Gastrocnemius medialis (tissue), 4 donors: Measurements from ENCODE around the gene APBB1IP. TPM values are rescaled to one million over a fixed set of nuclear protein-coding genes. Genes with fewer than 3 reads are reported as not detected.

Experiments used
- ATAC-seq, 2 donors: fragments of 150-250 bp; one replicate each; pipeline ENCODE4 v1.9.1; 2016
- DNase-seq, 2 donors: peaks; one replicate each; pipeline ENCODE4 v3.0.0-alpha.2; 2019
- H3K27ac ChIP-seq, 4 donors: fragments of 200-600 bp; sonication (generic); 1 replicate in 1 of 4; 2 replicates in 3 of 4; pipeline ENCODE4 v1.5.1; 2016 to 2018; ENCODE audit warnings: mild to moderate bottlenecking in 2 of 4, moderate library complexity in 1 of 4
- H3K27me3 ChIP-seq, 3 donors: fragments of 200-600 bp; sonication (generic) in 2 of 3; 1 replicate in 1 of 3; 2 replicates in 2 of 3; pipeline versions ENCODE4 v1.5.1 to v1.6.0; 2016 to 2019; ENCODE audit warnings: mild to moderate bottlenecking in 1 of 3, moderate library complexity in 1 of 3
- H3K36me3 ChIP-seq, 2 donors: fragments of 200-600 bp; sonication (generic) in 1 of 2; one replicate each; pipeline ENCODE4 v1.5.1; 2017 to 2018
- H3K4me1 ChIP-seq, 2 donors: fragments of 200-600 bp; sonication (generic) in 1 of 2; one replicate each; pipeline ENCODE4 v1.5.1; 2016 to 2017; ENCODE audit warnings: mild to moderate bottlenecking in 2 of 2
- H3K4me3 ChIP-seq, 4 donors: fragments of 200-600 bp; sonication (generic) in 3 of 4; 1 replicate in 1 of 4; 2 replicates in 3 of 4; pipeline ENCODE4 v1.5.1; 2016 to 2019; ENCODE audit warnings: mild to moderate bottlenecking in 2 of 4
- H3K9me3 ChIP-seq, 3 donors: fragments of 200-600 bp; sonication (generic) in 2 of 3; 1 replicate in 1 of 3; 2 replicates in 2 of 3; pipeline ENCODE4 v1.5.1; 2016 to 2019
- POLR2A ChIP-seq, 2 donors: fragments of 450-650 bp; IDR thresholded peaks; one replicate each; pipeline ENCODE4 v1.6.1; 2017; ENCODE audit warnings: antibody characterized with exemption in 2 of 2, mild to moderate bottlenecking in 2 of 2, moderate library complexity in 2 of 2
- in situ Hi-C, 4 donors: fragments of 200-750 bp; cut with MboI; loops; one replicate each; pipeline versions ENCODE4 v1.15.0 to v1.8.0; 2017; ENCODE audit warnings: low sequenced_read_pairs in 4 of 4
- intact Hi-C: fragments of 100-400 bp; cut with DNase I; formaldehyde crosslinking; loops from one replicate; pipeline ENCODE4 v1.15.1; 2023; ENCODE audit warnings: low total_unique reads
- total RNA-seq, 4 donors: library from RNA; depleted of rRNA; stranded (reverse); fragments of >200 nt; gene quantifications; one replicate each; pipeline versions ENCODE4 v1.1.0 to v1.2.3, GENCODE V29; 2016
- TF ChIP-seq, protein P1 (sequence below), 5 experiments: fragments of 450-650 bp in 3 of 5; fragments of 200-600 bp in 2 of 5; sonication (generic) in 2 of 5; IDR thresholded peaks in 4 of 5; conservative IDR thresholded peaks in 1 of 5; 1 replicate in 4 of 5; 2 replicates in 1 of 5; pipeline ENCODE4 v1.5.1; 2016 to 2019; ENCODE audit warnings: antibody characterized with exemption in 5 of 5, mild to moderate bottlenecking in 3 of 5, moderate library complexity in 3 of 5

The APBB1IP gene
- total RNA-seq, 4 donors from 2014 or later: 0.83 to 2.0 (median 1.2) TPM

- in situ Hi-C loops: no loop called here
- intact Hi-C loops: no loop called here
- no peak for ATAC-seq
- no peaks in the 10 kb centered on the region for H3K36me3 ChIP-seq
- no peak overlapping the region for H3K4me3 ChIP-seq
- H3K9me3 ChIP-seq: no peaks in the 10 kb centered on the region
- TF ChIP-seq, protein P1, sequence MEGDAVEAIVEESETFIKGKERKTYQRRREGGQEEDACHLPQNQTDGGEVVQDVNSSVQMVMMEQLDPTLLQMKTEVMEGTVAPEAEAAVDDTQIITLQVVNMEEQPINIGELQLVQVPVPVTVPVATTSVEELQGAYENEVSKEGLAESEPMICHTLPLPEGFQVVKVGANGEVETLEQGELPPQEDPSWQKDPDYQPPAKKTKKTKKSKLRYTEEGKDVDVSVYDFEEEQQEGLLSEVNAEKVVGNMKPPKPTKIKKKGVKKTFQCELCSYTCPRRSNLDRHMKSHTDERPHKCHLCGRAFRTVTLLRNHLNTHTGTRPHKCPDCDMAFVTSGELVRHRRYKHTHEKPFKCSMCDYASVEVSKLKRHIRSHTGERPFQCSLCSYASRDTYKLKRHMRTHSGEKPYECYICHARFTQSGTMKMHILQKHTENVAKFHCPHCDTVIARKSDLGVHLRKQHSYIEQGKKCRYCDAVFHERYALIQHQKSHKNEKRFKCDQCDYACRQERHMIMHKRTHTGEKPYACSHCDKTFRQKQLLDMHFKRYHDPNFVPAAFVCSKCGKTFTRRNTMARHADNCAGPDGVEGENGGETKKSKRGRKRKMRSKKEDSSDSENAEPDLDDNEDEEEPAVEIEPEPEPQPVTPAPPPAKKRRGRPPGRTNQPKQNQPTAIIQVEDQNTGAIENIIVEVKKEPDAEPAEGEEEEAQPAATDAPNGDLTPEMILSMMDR (IDR thresholded peaks at IDR 0.05 in 4 of 5, conservative IDR thresholded peaks at IDR 0.05 in 1 of 5): no peak
- no peak for TF ChIP-seq POLR2A (IDR thresholded peaks at IDR 0.05)
- H3K27me3 ChIP-seq: no peaks in the 10 kb centered on the region
- no peak overlapping the region for H3K27ac ChIP-seq
- no peak for DNase-seq
- no peaks in the 10 kb centered on the region for H3K4me1 ChIP-seq
Measured at GRCh38 chr10:26454891-26455290, 16.8 kb downstream of the APBB1IP start.

- Histone ChIP-seq H3K9me3 (no peaks in the 10 kb centered on the region), H3K27me3 (no peaks in the 10 kb centered on the region), H3K4me1 (no peaks in the 10 kb centered on the region), H3K4me3 (no peak overlapping the region), H3K27ac (no peak overlapping the region), H3K36me3 (no peaks in the 10 kb centered on the region)
- in situ Hi-C loops: no loop called here
- DNase-seq (no peak), ATAC-seq (no peak)
- intact Hi-C loops: no loop called here
- TF ChIP-seq POLR2A (IDR thresholded peaks at IDR 0.05): no peak
- TF ChIP-seq, protein P1 (IDR thresholded peaks at IDR 0.05 in 4 of 5, conservative IDR thresholded peaks at IDR 0.05 in 1 of 5): no peak
Measured at GRCh38 chr10:26455567-26456315, 17.6 kb downstream of the APBB1IP start.

- ATAC-seq (no peak), DNase-seq (no peak)
- Histone ChIP-seq H3K4me1 (no peaks in the 10 kb centered on the region), H3K27me3 (no peaks in the 10 kb centered on the region), H3K4me3 (no peak overlapping the region), H3K9me3 (no peaks in the 10 kb centered on the region), H3K36me3 (no peaks in the 10 kb centered on the region), H3K27ac (no peak overlapping the region)
- intact Hi-C loops (no loop called here), in situ Hi-C loops (no loop called here)
- TF ChIP-seq, protein P1 (IDR thresholded peaks at IDR 0.05 in 4 of 5, conservative IDR thresholded peaks at IDR 0.05 in 1 of 5): no peak
- TF ChIP-seq POLR2A (IDR thresholded peaks at IDR 0.05): no peak
Measured at GRCh38 chr10:26457088-26457487, 18.9 kb downstream of the APBB1IP start.

GRCh38 chr10:26460736-26461135 lies 22.6 kb downstream of the APBB1IP start:
- no peak overlapping the region for H3K27ac ChIP-seq
- intact Hi-C loops: no loop called here
- in situ Hi-C loops: no loop called here
- no peaks in the 10 kb centered on the region for H3K9me3 ChIP-seq
- H3K4me3 ChIP-seq: no peak overlapping the region
- DNase-seq: no peak
- ATAC-seq: no peak
- H3K4me1 ChIP-seq: no peaks in the 10 kb centered on the region
- H3K36me3 ChIP-seq: no peaks in the 10 kb centered on the region
- no peaks in the 10 kb centered on the region for H3K27me3 ChIP-seq
- TF ChIP-seq, protein P1 (IDR thresholded peaks at IDR 0.05 in 4 of 5, conservative IDR thresholded peaks at IDR 0.05 in 1 of 5): no peak
- TF ChIP-seq POLR2A (IDR thresholded peaks at IDR 0.05): no peak

- in situ Hi-C loops: no loop called here
- DNase-seq (no peak), ATAC-seq (no peak)
Measured at GRCh38 chr10:26463986-26464385, 25.8 kb downstream of the APBB1IP start.

More at GRCh38 chr10:26463986-26464385, 25.8 kb downstream of the APBB1IP start:
- TF ChIP-seq POLR2A (IDR thresholded peaks at IDR 0.05): no peak
- TF ChIP-seq, protein P1 (IDR thresholded peaks at IDR 0.05 in 4 of 5, conservative IDR thresholded peaks at IDR 0.05 in 1 of 5): no peak
- H3K4me3 ChIP-seq: no peak overlapping the region
- H3K27ac ChIP-seq: no peak overlapping the region
- no peaks in the 10 kb centered on the region for H3K9me3 ChIP-seq
- no peaks in the 10 kb centered on the region for H3K4me1 ChIP-seq
- no peaks in the 10 kb centered on the region for H3K36me3 ChIP-seq
- intact Hi-C loops: no loop called here
- no peaks in the 10 kb centered on the region for H3K27me3 ChIP-seq
